ENCODE results near the gene ABR. TPM values are rescaled to one million over a fixed set of nuclear protein-coding genes. Genes with fewer than 3 reads are reported as not detected.

ABR gene
- total and polyA plus RNA-seq, 2 of the 13 experiments (the other 11 are each of a cell fraction or from before 2014, with no cell fraction given), result 12.4 to 40.4 TPM

GRCh38 chr17:1011760-1012735, 167.7 kb downstream of the ABR start:
- CTCF ChIA-PET (ENCODE audit: low intra/inter-chr PET ratio, low total read pairs), result no interaction called here
- FAIRE-seq, result no peak
- WGBS (ENCODE audit: low lambda C conversion rate), result 93% methylated on average over 50 of the region's 57 CpGs
- no peak overlapping the region for H3K27ac ChIP-seq (ENCODE audit: extremely low read length, insufficient read depth, low read length)
- H2AFZ ChIP-seq (ENCODE audit: low read length), result no peak overlapping the region
- in situ Hi-C loops (cut with HindIII; ENCODE audit: extremely low pct_ligation_motif_present, low pct_unique_long_range_greater_than_20kb), result no loop called here
- DNase-seq (ENCODE audit: low spot score), result no peak
- POLR2A ChIA-PET, result no interaction called here
- H3K4me3 ChIP-seq (replicated peaks in 1 of 3; ENCODE audit: insufficient read depth in 1 of 3, low read depth in 2 of 3, low read length in 3 of 3), result no peak overlapping the region
- H3K36me3 ChIP-seq (replicated peaks in 1 of 2; ENCODE audit: control insufficient read depth in 1 of 2, insufficient read depth in 2 of 2, low read length in 2 of 2), result peaks cover 0 to 1% of the 10 kb centered on the region in 2 experiments; a peak in 1 of 5 replicates
- TF ChIP-seq ZBTB38 (CRISPR knock-in tag; IDR thresholded peaks at IDR 0.05), result no peak
- no peak for TF ChIP-seq EZH2 (conservative IDR thresholded peaks at IDR 0.05; ENCODE audit: low read depth, low read length)
- no peak for TF ChIP-seq KAT8 (CRISPR knock-in tag; IDR thresholded peaks at IDR 0.05)
- no peak for TF ChIP-seq BRCA1 (CRISPR knock-in tag; IDR thresholded peaks at IDR 0.05)
- no peak for TF ChIP-seq PHF20 (CRISPR knock-in tag; IDR thresholded peaks at IDR 0.05)
- TF ChIP-seq ZSCAN29 (CRISPR knock-in tag; conservative IDR thresholded peaks at IDR 0.05), result no peak
- TF ChIP-seq CC2D1A (CRISPR knock-in tag; IDR thresholded peaks at IDR 0.05), result no peak
- TF ChIP-seq ZNF282 (IDR thresholded peaks at IDR 0.05; ENCODE audit: partially characterized antibody), result no peak
- TF ChIP-seq ZFY (CRISPR knock-in tag; IDR thresholded peaks at IDR 0.05), result no peak
- TF ChIP-seq SIN3B (IDR thresholded peaks at IDR 0.05; ENCODE audit: low read length), result no peak
- no peak for TF ChIP-seq NR2F6 (IDR thresholded peaks at IDR 0.05)
- no peak for TF ChIP-seq NR2F6 (CRISPR knock-in tag; IDR thresholded peaks at IDR 0.05)
- TF ChIP-seq ZNF329 (CRISPR knock-in tag; IDR thresholded peaks at IDR 0.05; ENCODE audit: low read depth), result no peak
- TF ChIP-seq ZNF264 (CRISPR knock-in tag; IDR thresholded peaks at IDR 0.05), result no peak
- TF ChIP-seq ZNF430 (CRISPR knock-in tag; IDR thresholded peaks at IDR 0.05), result no peak
- no peak for TF ChIP-seq HDAC1 (CRISPR knock-in tag; IDR thresholded peaks at IDR 0.05)
- no peak for TF ChIP-seq JARID2 (CRISPR knock-in tag; IDR thresholded peaks at IDR 0.05; ENCODE audit: insufficient replicate concordance)
- no peak for TF ChIP-seq RFX1 (IDR thresholded peaks at IDR 0.05)
- no peak for TF ChIP-seq ZNF724P (CRISPR knock-in tag; IDR thresholded peaks at IDR 0.05; ENCODE audit: borderline replicate concordance)
- ATAC-seq, result no peak
- intact Hi-C loops (cut with micrococcal nuclease; ENCODE audit: unreplicated experiment), result no loop called here
- H4K20me1 ChIP-seq (ENCODE audit: insufficient read depth, low read length), result no peaks in the 10 kb centered on the region
- H3K9ac ChIP-seq (ENCODE audit: insufficient read depth, low read depth, low read length), result no peak overlapping the region
- H3K79me2 ChIP-seq (ENCODE audit: insufficient read depth, low read length), result no peaks in the 10 kb centered on the region
- H3K9me3 ChIP-seq (ENCODE audit: low read length), result no peaks in the 10 kb centered on the region
- BruUV-seq (replicated peaks), result no TSS peak
- H3K4me2 ChIP-seq (ENCODE audit: low read depth, low read length), result no peak overlapping the region
- no peaks in the 10 kb centered on the region for H3K27me3 ChIP-seq (ENCODE audit: control insufficient read depth in 1 of 2, insufficient read depth in 2 of 2, low read length in 2 of 2)
- no peaks in the 10 kb centered on the region for H3K4me1 ChIP-seq (ENCODE audit: insufficient read depth, low read length)
